ENCODE results near the gene ZBTB20.

DNA sequence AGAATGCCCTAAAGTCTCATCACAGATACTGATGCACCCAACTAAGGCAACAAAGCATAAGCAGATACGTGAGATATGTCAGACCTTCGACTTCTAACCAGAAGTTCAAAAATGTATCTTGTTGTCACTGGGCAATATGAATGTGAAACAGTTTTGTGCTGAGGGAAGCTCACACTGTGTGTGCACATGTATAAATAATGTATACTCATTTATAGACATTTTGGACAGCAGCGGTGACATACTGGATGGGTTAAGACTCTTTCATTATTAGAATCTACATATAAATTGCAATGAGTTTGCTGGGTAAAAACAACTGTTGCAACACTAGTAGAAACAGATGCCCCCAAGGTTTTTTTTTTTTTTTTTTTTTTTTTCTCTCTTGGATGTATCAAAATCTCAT is 815.4 kb downstream of the ZBTB20 start:
- no peak for TF ChIP-seq CTCF (IDR thresholded peaks at IDR 0.05)
- TF ChIP-seq POLR2A (IDR thresholded peaks at IDR 0.05), result no peak

Data from right lobe of liver (tissue), 4 donors.